ENCODE results near the gene NTM. TPM values are rescaled to one million over a fixed set of nuclear protein-coding genes. Genes with fewer than 3 reads are reported as not detected.

Gene NTM
- total and polyA plus RNA-seq, 8 donors: 0.04 to 4.4 (median 0.50) TPM

DNA sequence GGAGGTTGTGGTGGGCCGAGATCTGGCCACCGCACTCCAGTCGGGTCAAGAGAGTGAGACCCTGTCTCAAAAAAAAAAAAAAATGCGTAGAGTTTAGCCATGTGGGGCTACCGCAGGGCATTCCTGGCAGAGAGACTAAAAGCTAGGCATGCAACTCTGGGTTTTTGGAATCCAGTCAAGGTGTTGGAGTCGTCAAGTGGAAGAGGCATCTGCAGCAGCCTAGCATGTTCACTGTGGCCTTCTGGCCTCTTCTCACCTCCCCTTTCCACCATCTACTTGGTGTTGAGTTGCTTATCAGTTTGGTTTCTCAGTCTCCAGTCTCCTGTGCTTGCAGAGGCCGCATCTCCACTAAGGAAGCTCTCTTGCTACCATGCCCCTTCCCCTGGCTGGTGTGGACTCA lies 572.5 kb downstream of the NTM start:
- Histone ChIP-seq H3K4me3 (no peak overlapping the region), H3K4me1 (no peaks in the 10 kb centered on the region), H3K27ac (no peak overlapping the region), H3K36me3 (no peaks in the 10 kb centered on the region), H3K27me3 (no peaks in the 10 kb centered on the region), H3K9me3 (no peaks in the 10 kb centered on the region)
- DNase-seq (no peak), ATAC-seq (no peak), FAIRE-seq (no peak)
- intact Hi-C loops (cut with DNase I): no loop called here
- WGBS, 2 donors: 76 to 83% methylated on average over 7 of the region's 7 CpGs
- TF ChIP-seq, protein P1, sequence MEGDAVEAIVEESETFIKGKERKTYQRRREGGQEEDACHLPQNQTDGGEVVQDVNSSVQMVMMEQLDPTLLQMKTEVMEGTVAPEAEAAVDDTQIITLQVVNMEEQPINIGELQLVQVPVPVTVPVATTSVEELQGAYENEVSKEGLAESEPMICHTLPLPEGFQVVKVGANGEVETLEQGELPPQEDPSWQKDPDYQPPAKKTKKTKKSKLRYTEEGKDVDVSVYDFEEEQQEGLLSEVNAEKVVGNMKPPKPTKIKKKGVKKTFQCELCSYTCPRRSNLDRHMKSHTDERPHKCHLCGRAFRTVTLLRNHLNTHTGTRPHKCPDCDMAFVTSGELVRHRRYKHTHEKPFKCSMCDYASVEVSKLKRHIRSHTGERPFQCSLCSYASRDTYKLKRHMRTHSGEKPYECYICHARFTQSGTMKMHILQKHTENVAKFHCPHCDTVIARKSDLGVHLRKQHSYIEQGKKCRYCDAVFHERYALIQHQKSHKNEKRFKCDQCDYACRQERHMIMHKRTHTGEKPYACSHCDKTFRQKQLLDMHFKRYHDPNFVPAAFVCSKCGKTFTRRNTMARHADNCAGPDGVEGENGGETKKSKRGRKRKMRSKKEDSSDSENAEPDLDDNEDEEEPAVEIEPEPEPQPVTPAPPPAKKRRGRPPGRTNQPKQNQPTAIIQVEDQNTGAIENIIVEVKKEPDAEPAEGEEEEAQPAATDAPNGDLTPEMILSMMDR (IDR thresholded peaks at IDR 0.05): no peak

- intact Hi-C loops (cut with DNase I): no loop called here
- Histone ChIP-seq H3K4me3 (no peak overlapping the region), H3K27ac (no peak overlapping the region), H3K27me3 (no peaks in the 10 kb centered on the region), H3K36me3 (no peaks in the 10 kb centered on the region), H3K4me1 (no peaks in the 10 kb centered on the region), H3K9me3 (no peaks in the 10 kb centered on the region)
- peak in 2 of 6 donors; percentile 55 to 74 for DNase-seq
- TF ChIP-seq, protein P1 (IDR thresholded peaks at IDR 0.05): no peak
- no peak for ATAC-seq
- WGBS, 2 donors: 47 to 51% methylated on average over 6 of the region's 6 CpGs
- FAIRE-seq: no peak
These were observed 572.9 kb downstream of the NTM start for GRCh38 chr11:131943295-131943694.

DNA sequence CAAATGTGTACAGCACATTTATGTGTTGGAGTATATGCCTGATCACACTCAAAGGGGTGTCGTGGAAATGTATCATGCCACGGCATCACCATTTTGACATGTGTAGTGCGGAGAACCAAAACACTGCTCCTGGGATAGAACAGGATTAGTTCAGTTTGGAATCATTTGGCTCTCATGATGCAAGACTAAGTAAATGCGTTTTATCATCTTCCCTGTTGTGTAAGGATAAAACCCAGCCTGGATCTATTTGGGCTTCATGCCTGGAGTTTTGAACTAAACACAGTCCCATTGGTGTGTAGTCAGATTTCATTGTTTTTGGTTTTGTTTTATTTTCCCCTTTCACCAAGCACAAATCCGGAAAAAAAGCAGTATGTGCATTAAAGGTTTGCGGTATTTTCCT lies 574.3 kb downstream of the NTM start:
- no peak overlapping the region for H3K4me3 ChIP-seq
- H3K27ac ChIP-seq: no peak overlapping the region
- H3K4me1 ChIP-seq: no peaks in the 10 kb centered on the region
- H3K9me3 ChIP-seq: no peaks in the 10 kb centered on the region
- H3K36me3 ChIP-seq: no peaks in the 10 kb centered on the region
- 80 to 87% methylated on average over 6 of the region's 6 CpGs for WGBS, 2 donors
- ATAC-seq: peak in 1 of 4 donors; percentile 23
- intact Hi-C loops (cut with DNase I): no loop called here
- TF ChIP-seq, protein P1 (IDR thresholded peaks at IDR 0.05): no peak
- no peaks in the 10 kb centered on the region for H3K27me3 ChIP-seq
- no peak for DNase-seq
- FAIRE-seq: no peak

DNA sequence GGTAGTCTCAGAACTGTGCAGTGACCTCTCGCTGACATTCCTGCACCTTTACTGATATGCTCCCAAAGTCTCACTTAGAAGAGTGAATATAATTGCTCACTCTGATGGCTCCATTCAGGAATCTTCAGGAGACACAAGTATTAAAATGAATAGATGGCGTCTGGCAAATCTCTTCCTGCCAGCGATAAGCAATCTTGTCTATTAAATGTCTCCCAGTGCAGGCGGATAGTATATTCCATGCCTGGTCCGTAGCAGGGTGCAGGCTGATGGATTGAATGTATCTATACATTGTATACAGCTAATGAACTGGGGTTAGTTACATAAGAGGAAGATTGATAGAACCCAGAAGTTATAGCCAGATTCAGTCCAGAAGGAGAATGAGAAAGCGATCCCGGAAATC lies 575.3 kb downstream of the NTM start:
- TF ChIP-seq, protein P1 (IDR thresholded peaks at IDR 0.05): no peak
- Histone ChIP-seq H3K4me3 (no peak overlapping the region), H3K4me1 (no peaks in the 10 kb centered on the region), H3K36me3 (no peaks in the 10 kb centered on the region), H3K27ac (no peak overlapping the region), H3K27me3 (no peaks in the 10 kb centered on the region), H3K9me3 (no peaks in the 10 kb centered on the region)
- DNase-seq (no peak), FAIRE-seq (no peak), ATAC-seq (no peak)
- WGBS, 2 donors: 83 to 90% methylated on average over 7 of the region's 7 CpGs
- intact Hi-C loops (cut with DNase I): no loop called here

DNA sequence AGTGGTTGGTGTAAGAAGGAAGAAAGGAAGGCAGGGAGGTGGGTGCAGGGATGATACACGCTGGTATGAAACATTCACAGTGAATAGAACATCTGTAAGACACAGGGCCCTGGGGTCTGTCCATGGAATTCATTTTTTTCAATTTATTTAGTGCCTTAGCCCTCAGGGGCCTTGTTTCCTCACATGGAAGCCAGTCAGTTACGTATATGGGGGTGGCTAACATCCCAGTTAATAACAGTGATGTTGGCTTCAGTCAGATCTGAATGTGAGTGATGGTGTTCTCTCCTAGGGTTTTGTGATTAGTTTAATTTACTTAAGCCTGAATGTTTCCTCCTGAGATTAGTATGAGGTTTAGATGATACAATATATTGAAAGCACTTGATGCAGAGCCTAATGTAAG lies 577.1 kb downstream of the NTM start:
- no peak overlapping the region for H3K27ac ChIP-seq
- no peak overlapping the region for H3K4me3 ChIP-seq
- intact Hi-C loops (cut with DNase I): no loop called here
- ATAC-seq: no peak
- H3K4me1 ChIP-seq: no peaks in the 10 kb centered on the region
- WGBS, 2 donors: 76 to 87% methylated on average over 2 of the region's 2 CpGs
- H3K9me3 ChIP-seq: no peaks in the 10 kb centered on the region
- TF ChIP-seq, protein P1 (IDR thresholded peaks at IDR 0.05): no peak
- no peak for DNase-seq
- no peak for FAIRE-seq
- H3K36me3 ChIP-seq: no peaks in the 10 kb centered on the region
- no peaks in the 10 kb centered on the region for H3K27me3 ChIP-seq
